Subcutaneous adipose tissue (tissue), 4 donors: Measurements from ENCODE around the gene NIN. TPM values are rescaled to one million over a fixed set of nuclear protein-coding genes. Genes with fewer than 3 reads are reported as not detected.

Experiments
- total RNA-seq, 4 donors: library from RNA; depleted of rRNA; stranded (reverse); fragments of >200 nt; gene quantifications; one replicate each; pipeline ENCODE4 v1.1.0, GENCODE V29; 2016
- TF ChIP-seq, protein P1 (sequence below): fragments of 450-650 bp; IDR thresholded peaks from one replicate; pipeline ENCODE4 v1.5.1; 2016; ENCODE audit warnings: low read depth, mild to moderate bottlenecking, control low read depth, antibody characterized with exemption, moderate library complexity

NIN gene
- total RNA-seq, 4 donors from 2014 or later: 33.2 to 44.0 (median 40.6) TPM

- TF ChIP-seq, protein P1, sequence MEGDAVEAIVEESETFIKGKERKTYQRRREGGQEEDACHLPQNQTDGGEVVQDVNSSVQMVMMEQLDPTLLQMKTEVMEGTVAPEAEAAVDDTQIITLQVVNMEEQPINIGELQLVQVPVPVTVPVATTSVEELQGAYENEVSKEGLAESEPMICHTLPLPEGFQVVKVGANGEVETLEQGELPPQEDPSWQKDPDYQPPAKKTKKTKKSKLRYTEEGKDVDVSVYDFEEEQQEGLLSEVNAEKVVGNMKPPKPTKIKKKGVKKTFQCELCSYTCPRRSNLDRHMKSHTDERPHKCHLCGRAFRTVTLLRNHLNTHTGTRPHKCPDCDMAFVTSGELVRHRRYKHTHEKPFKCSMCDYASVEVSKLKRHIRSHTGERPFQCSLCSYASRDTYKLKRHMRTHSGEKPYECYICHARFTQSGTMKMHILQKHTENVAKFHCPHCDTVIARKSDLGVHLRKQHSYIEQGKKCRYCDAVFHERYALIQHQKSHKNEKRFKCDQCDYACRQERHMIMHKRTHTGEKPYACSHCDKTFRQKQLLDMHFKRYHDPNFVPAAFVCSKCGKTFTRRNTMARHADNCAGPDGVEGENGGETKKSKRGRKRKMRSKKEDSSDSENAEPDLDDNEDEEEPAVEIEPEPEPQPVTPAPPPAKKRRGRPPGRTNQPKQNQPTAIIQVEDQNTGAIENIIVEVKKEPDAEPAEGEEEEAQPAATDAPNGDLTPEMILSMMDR: no peak
These were observed 29.3 kb downstream of the NIN start for GRCh38 chr14:50801706-50802105.

DNA sequence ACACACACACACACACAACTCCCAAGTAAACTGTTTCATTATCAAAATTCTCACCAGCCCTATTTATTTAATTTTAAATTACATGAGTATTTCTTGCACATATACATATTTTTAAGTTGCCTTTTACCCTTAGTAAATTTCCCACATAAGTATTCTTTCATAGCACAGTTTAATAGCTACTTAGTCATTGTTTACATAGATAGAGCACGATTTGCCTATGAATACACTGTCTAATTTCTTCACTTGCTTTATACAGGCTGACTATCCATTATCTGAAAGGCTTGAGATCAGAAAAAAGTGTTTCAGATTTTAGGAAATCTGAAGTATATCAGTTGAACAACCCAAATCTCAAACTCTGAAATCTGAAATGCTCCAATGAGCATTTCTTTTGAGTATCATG lies 30.9 kb downstream of the NIN start:
- TF ChIP-seq, protein P1: no peak

DNA sequence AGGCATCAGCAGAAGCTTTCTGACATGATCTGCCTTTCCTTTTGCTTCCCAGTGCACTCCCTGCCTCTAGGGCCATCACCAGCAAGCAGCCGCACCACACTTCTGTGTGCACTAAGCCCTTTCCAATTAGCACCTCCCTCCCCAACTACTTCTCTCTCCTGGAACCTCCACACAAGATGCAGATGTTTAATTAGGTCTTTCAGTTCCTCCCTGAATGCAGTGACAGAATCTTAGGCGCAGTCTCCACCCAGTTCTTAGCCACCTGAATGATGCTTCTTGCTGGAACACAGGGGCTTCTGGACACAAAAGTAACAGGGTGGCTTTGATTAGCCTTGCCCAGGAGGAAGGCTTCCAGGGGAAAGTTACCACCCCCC lies 32.9 kb downstream of the NIN start:
- TF ChIP-seq, protein P1: no peak

- TF ChIP-seq, protein P1: no peak
These were observed 33.5 kb downstream of the NIN start for GRCh38 chr14:50797250-50798047.

- TF ChIP-seq, protein P1: no peak
These were observed 34.6 kb downstream of the NIN start for GRCh38 chr14:50796390-50796789.

GRCh38 chr14:50795909-50796308 lies 35.1 kb downstream of the NIN start:
- TF ChIP-seq, protein P1: no peak

GRCh38 chr14:50795142-50795541 lies 35.8 kb downstream of the NIN start:
- TF ChIP-seq, protein P1: no peak
